GM12878 (cell line): ENCODE measurements around the gene ACSS1. TPM values are rescaled to one million over a fixed set of nuclear protein-coding genes. Genes with fewer than 3 reads are reported as not detected.

Experiments used
- ATAC-seq: fragments of 200-7000 bp; cut with Tn5 transposase; 3 replicates; pipeline ENCODE4 v1.9.1; 2020; ENCODE audit warnings: mild to moderate bottlenecking, moderate library complexity
- BruUV-seq: library from RNA; stranded (reverse); fragments of 400-500 nt; replicated peaks from 2 replicates; lab custom pipeline; 2021; lab: Mats Ljungman, UMichigan
- CTCF ChIA-PET: fragments of 300-600 bp; sonication (Branson Sonifier 250); formaldehyde crosslinking; extraction: SDS; loops from one replicate; lab custom pipeline; 2021; ENCODE audit warnings: inconsistent platforms; lab: Yijun Ruan, JAX
- POLR2A ChIA-PET: fragments of 350-600 bp; formaldehyde crosslinking; extraction: SDS; loops from one replicate; lab custom pipeline; 2021; ENCODE audit warnings: inconsistent platforms; lab: Charles Lee
- RAD21 ChIA-PET: fragments of 300-600 bp; sonication (Branson Sonifier 250); formaldehyde crosslinking; loops from one replicate; lab custom pipeline; 2023; ENCODE audit warnings: antibody characterized with exemption; ENCODE audit not compliant: unreplicated experiment; lab: Charles Lee
- SMC1A ChIA-PET: fragments of 300-600 bp; sonication (Branson Sonifier 250); formaldehyde crosslinking; loops from one replicate; lab custom pipeline; 2023; ENCODE audit not compliant: unreplicated experiment, uncharacterized antibody; lab: Charles Lee
- DNase-seq: peaks from one replicate; pipeline ENCODE4 v3.0.0-alpha.2; 2011; ENCODE audit warnings: low read depth, low spot score
- FAIRE-seq: peaks from 3 replicates; lab custom pipeline; 2011; peaks lifted over from hg19 to GRCh38; lab: Jason Lieb, UNC
- H2AFZ ChIP-seq: 2 replicates; pipeline ENCODE4 v1.6.0; 2011; ENCODE audit warnings: low read depth, low read length, control low read depth; ENCODE audit not compliant: control insufficient read depth
- H3K27ac ChIP-seq: 2 replicates; pipeline ENCODE4 v1.5.1; 2011; ENCODE audit warnings: control low read depth; ENCODE audit not compliant: control insufficient read depth, insufficient read depth
- H3K27me3 ChIP-seq, 2 experiments: replicated peaks in 1 of 2; 2 replicates each; pipeline versions ENCODE4 v1.6.0 to v1.6.1; 2011; ENCODE audit warnings: low read length in 1 of 2; ENCODE audit not compliant: control insufficient read depth in 2 of 2, insufficient read depth in 2 of 2
- H3K36me3 ChIP-seq, 2 experiments: 2 replicates each; pipeline ENCODE4 v1.5.1; 2011; ENCODE audit warnings: low read length in 1 of 2; ENCODE audit not compliant: control insufficient read depth in 2 of 2, insufficient read depth in 2 of 2
- H3K4me1 ChIP-seq: 2 replicates; pipeline ENCODE4 v1.6.1; 2011; ENCODE audit warnings: mild to moderate bottlenecking, low read length, moderate library complexity, mixed read lengths; ENCODE audit not compliant: control insufficient read depth, insufficient read depth
- H3K4me2 ChIP-seq: 2 replicates; pipeline ENCODE4 v1.6.0; 2011; ENCODE audit warnings: control low read depth; ENCODE audit not compliant: control insufficient read depth, insufficient read depth
- H3K4me3 ChIP-seq: fragments of 200-600 bp; sonication (generic); 2 replicates; pipeline ENCODE4 v1.5.1; 2016
- H3K79me2 ChIP-seq: 2 replicates; pipeline ENCODE4 v1.6.0; 2011; ENCODE audit warnings: low read length; ENCODE audit not compliant: control insufficient read depth, insufficient read depth
- H3K9ac ChIP-seq: 2 replicates; pipeline ENCODE4 v1.8.0; 2011; ENCODE audit warnings: low read length, control low read depth, mixed read lengths; ENCODE audit not compliant: control insufficient read depth, insufficient read depth
- H3K9me3 ChIP-seq: replicated peaks from 3 replicates; pipeline ENCODE4 v1.5.1; 2011; ENCODE audit warnings: mild to moderate bottlenecking, low read length; ENCODE audit not compliant: control insufficient read depth, insufficient read depth
- H4K20me1 ChIP-seq: 2 replicates; pipeline ENCODE4 v1.6.0; 2011; ENCODE audit not compliant: control insufficient read depth, insufficient read depth
- ATF2 ChIP-seq: IDR thresholded peaks from 2 replicates; pipeline ENCODE4 v1.6.1; 2012; ENCODE audit warnings: low read length, inconsistent platforms
- BRCA1 ChIP-seq: IDR thresholded peaks from 2 replicates; pipeline ENCODE4 v1.6.1; 2011; ENCODE audit warnings: low read depth, low read length, improper control_type of control experiment
- EED ChIP-seq: sonication (generic); IDR thresholded peaks from 2 replicates; pipeline ENCODE4 v1.6.1; 2016; ENCODE audit warnings: antibody characterized with exemption, low read depth
- FOXK2 ChIP-seq: fragments of 450-650 bp; IDR thresholded peaks from 2 replicates; pipeline ENCODE4 v1.6.1; 2017; ENCODE audit warnings: mild to moderate bottlenecking, moderate library complexity
- HCFC1 ChIP-seq: fragments of 150-350 bp; IDR thresholded peaks from 2 replicates; pipeline ENCODE4 v1.6.1; 2014; ENCODE audit warnings: low read length
- IKZF2 ChIP-seq, 2 experiments: fragments of 450-650 bp; IDR thresholded peaks; 2 replicates each; pipeline ENCODE4 v1.6.1; 2017; ENCODE audit warnings: mild to moderate bottlenecking in 2 of 2, moderate library complexity in 2 of 2
- KAT2A ChIP-seq: conservative IDR thresholded peaks from 2 replicates; pipeline ENCODE4 v1.6.1; 2011; ENCODE audit warnings: low read depth, low read length; ENCODE audit not compliant: control insufficient read depth
- MEF2B ChIP-seq: fragments of 450-650 bp; IDR thresholded peaks from 2 replicates; pipeline ENCODE4 v1.6.1; 2018; ENCODE audit warnings: mild to moderate bottlenecking, moderate library complexity; ENCODE audit not compliant: partially characterized antibody, poor library complexity, severe bottlenecking
- MTA3 ChIP-seq: IDR thresholded peaks from 2 replicates; pipeline ENCODE4 v1.6.1; 2012; ENCODE audit warnings: low read length, inconsistent platforms, borderline replicate concordance
- MXI1 ChIP-seq: fragments of 150-350 bp; IDR thresholded peaks from 2 replicates; pipeline ENCODE4 v1.6.1; 2011; ENCODE audit warnings: low read depth, mild to moderate bottlenecking, inconsistent platforms, low read length, improper control_type of control experiment
- PAX5 ChIP-seq: IDR thresholded peaks from 2 replicates; pipeline ENCODE4 v1.6.1; 2011; ENCODE audit warnings: low read depth, low read length, borderline replicate concordance
- PAX8 ChIP-seq: fragments of 450-650 bp; IDR thresholded peaks from 2 replicates; pipeline ENCODE4 v1.6.1; 2017; ENCODE audit warnings: mild to moderate bottlenecking, moderate library complexity
- POLR2A ChIP-seq: IDR thresholded peaks from 2 replicates; pipeline ENCODE4 v1.6.1; 2011; ENCODE audit warnings: low read depth, mild to moderate bottlenecking, low read length
- RAD21 ChIP-seq: IDR thresholded peaks from 2 replicates; pipeline ENCODE4 v1.6.1; 2011; ENCODE audit warnings: mild to moderate bottlenecking, low read depth, low read length, moderate library complexity; ENCODE audit not compliant: insufficient read depth
- SIX5 ChIP-seq: IDR thresholded peaks from 2 replicates; pipeline ENCODE4 v1.6.1; 2011; ENCODE audit warnings: mild to moderate bottlenecking, low read depth, low read length, moderate library complexity; ENCODE audit not compliant: severe bottlenecking
- STAT3 ChIP-seq: IDR thresholded peaks from 2 replicates; pipeline ENCODE4 v1.6.1; 2011; ENCODE audit warnings: low read depth, low read length, improper control_type of control experiment
- WRNIP1 ChIP-seq: IDR thresholded peaks from 2 replicates; pipeline ENCODE4 v1.6.1; 2011; ENCODE audit warnings: low read depth, low read length, improper control_type of control experiment, borderline replicate concordance
- YY1 ChIP-seq: IDR thresholded peaks from 2 replicates; pipeline ENCODE4 v1.6.1; 2011; ENCODE audit warnings: low read depth, mild to moderate bottlenecking, low read length
- WGBS: methylation state at CpG from one replicate; pipeline ENCODE4 v1.1.6; 2016; ENCODE audit warnings: low lambda C conversion rate; ENCODE audit not compliant: insufficient replicate concordance, insufficient coverage; ENCODE audit errors: missing lambda C conversion rate; 5-methylcytosine and 5-hydroxymethylcytosine counted together
- in situ Hi-C: fragments of 300-500 bp; cut with MboI; formaldehyde crosslinking; loops from 9 replicates; pipeline ENCODE4 v1.14.3; 2018; ENCODE audit warnings: mixed read lengths
- intact Hi-C: fragments of 100-400 bp; cut with micrococcal nuclease; formaldehyde crosslinking; loops from one replicate; pipeline ENCODE4 v1.14.2; 2022; ENCODE audit not compliant: unreplicated experiment
- polyA plus RNA-seq, 11 experiments: library from polyadenylated mRNA; depleted of rRNA in 4 of 11; unstranded in 6 of 11; stranded (reverse) in 5 of 11; fragments of >200 nt; fragmentation: Nextera tagmentation in 4 of 11; fragmentation: Illumina TruSeq in 1 of 11; extraction: Ambion mirVana in 4 of 11; extraction: Trizol in 1 of 11; gene quantifications; 1 replicate in 1 of 11; 2 replicates in 10 of 11; pipeline versions ENCODE4 v1.2.1 to v1.2.3, GENCODE V29; 2011 to 2016; ENCODE audit warnings: inconsistent platforms in 2 of 11, missing spikeins in 2 of 11, low read depth in 1 of 11
- total RNA-seq, 4 experiments: library from RNA; depleted of rRNA in 3 of 4; stranded (reverse); fragments of >200 nt in 3 of 4; fragmentation: Illumina TruSeq in 1 of 4; extraction: Trizol in 1 of 4; gene quantifications; 2 replicates each; pipeline versions ENCODE4 v1.2.1 to v1.2.3, GENCODE V29; 2013 to 2021

ACSS1 gene
- total and polyA plus RNA-seq, 10 of the 15 experiments (the other 5 are each of a cell fraction or from before 2014, with no cell fraction given) = 1.3 to 44.9 (median 31.1) TPM

- POLR2A ChIA-PET = no interaction called here
- in situ Hi-C loops = no loop called here
These were observed 10.9 kb downstream of the ACSS1 start for GRCh38 chr20:25046736-25047666.

More at GRCh38 chr20:25046736-25047666, 10.9 kb downstream of the ACSS1 start:
- FAIRE-seq (no peak), ATAC-seq (no peak), DNase-seq (no peak)
- ChIA-PET CTCF (interaction anchor here (1.1 kb wide), 1 partner anchor 18 kb away, joined by 3 read pairs; no protein-coding TSS in a partner anchor), SMC1A (interaction anchor here (1.2 kb wide), 1 partner anchor 8 kb away, joined by 3 read pairs; no protein-coding TSS in a partner anchor), RAD21 (no interaction called here)
- peaks cover 28% of the 10 kb centered on the region for H3K4me1 ChIP-seq
- H3K27me3 ChIP-seq = no peaks in the 10 kb centered on the region
- TF ChIP-seq HCFC1 (no peak), STAT3 (no peak), MTA3 (no peak), MXI1 (no peak), BRCA1 (no peak), YY1 (no peak), IKZF2 (IDR thresholded peaks at IDR 0.05) (no peak), PAX5 (no peak), ATF2 (no peak), SIX5 (no peak), RAD21 (no peak), KAT2A (no peak), EED (no peak), FOXK2 (no peak), WRNIP1 (no peak), PAX8 (no peak), MEF2B (no peak), POLR2A (no peak)
- peaks cover 5% of the 10 kb centered on the region; the same call in 1 of the 2 replicates for H4K20me1 ChIP-seq
- no peaks in the 10 kb centered on the region for H3K9me3 ChIP-seq
- no peak overlapping the region for H3K4me2 ChIP-seq
- H3K36me3 ChIP-seq = peaks cover 4 to 11% of the 10 kb centered on the region in 2 experiments; a peak in 3 of 4 replicates
- 85% methylated on average over 21 of the region's 21 CpGs for WGBS
- H2AFZ ChIP-seq = no peak overlapping the region
- no peak overlapping the region for H3K9ac ChIP-seq
- BruUV-seq = no TSS peak
- H3K27ac ChIP-seq = no peak overlapping the region
- intact Hi-C loops = no loop called here
- no peaks in the 10 kb centered on the region; the same call in 1 of the 2 replicates for H3K79me2 ChIP-seq
- H3K4me3 ChIP-seq = no peak overlapping the region
